HEK293 (cell line): ENCODE data around the gene CHRNA9.
A peak's percentile ranks its signal among the peaks of the same experiment; 100 is the strongest.

Experiments used
- CTCF ChIA-PET: fragments of 350-600 bp; formaldehyde crosslinking; extraction: SDS; loops from one replicate; lab custom pipeline; 2021; ENCODE audit warnings: antibody characterized with exemption; lab: Yijun Ruan, JAX
- POLR2A ChIA-PET: fragments of 300-600 bp; formaldehyde crosslinking; extraction: SDS; loops from one replicate; lab custom pipeline; 2020; ENCODE audit warnings: antibody characterized with exemption, inconsistent platforms; lab: Yijun Ruan, JAX
- H3K27ac ChIP-seq: fragments of 200-500 bp; sonication (Bioruptor generic); 2 replicates; pipeline ENCODE4 v1.5.1; 2014; ENCODE audit warnings: low read depth, low read length, control low read depth, inconsistent platforms; ENCODE audit errors: extremely low read depth
- H3K36me3 ChIP-seq, 2 experiments: fragments of 200-500 bp in 1 of 2; sonication (Bioruptor generic) in 1 of 2; 1 replicate in 1 of 2; 2 replicates in 1 of 2; pipeline ENCODE4 v1.5.1; 2014 to 2017; ENCODE audit warnings: inconsistent platforms in 2 of 2, low read length in 2 of 2; ENCODE audit not compliant: control insufficient read depth in 2 of 2, insufficient read depth in 1 of 2
- H3K4me1 ChIP-seq: fragments of 200-500 bp; sonication (Bioruptor generic); 2 replicates; pipeline ENCODE4 v1.5.1; 2014; ENCODE audit warnings: mild to moderate bottlenecking, low read length, inconsistent platforms; ENCODE audit not compliant: control insufficient read depth, insufficient read depth
- H3K4me3 ChIP-seq: 2 replicates; pipeline ENCODE4 v1.5.1; 2011; ENCODE audit warnings: low read depth, mild to moderate bottlenecking, control low read depth, low read length, moderate library complexity
- H3K9me3 ChIP-seq: fragments of 200-500 bp; sonication (Bioruptor generic); 2 replicates; pipeline ENCODE4 v1.5.1; 2014; ENCODE audit warnings: low read depth, low read length, inconsistent platforms; ENCODE audit not compliant: control insufficient read depth, insufficient read depth
- KLF8 ChIP-seq: fragments of 450-650 bp; formaldehyde crosslinking; IDR thresholded peaks from 2 replicates; pipeline ENCODE4 v1.5.1; 2016; ENCODE audit warnings: missing biosample characterization, missing genetic modification characterization
- ZBTB10 ChIP-seq: fragments of 450-650 bp; formaldehyde crosslinking; IDR thresholded peaks from 2 replicates; pipeline ENCODE4 v1.5.1; 2016; ENCODE audit warnings: missing biosample characterization, missing genetic modification characterization
- ZBTB7A ChIP-seq: fragments of 450-650 bp; formaldehyde crosslinking; IDR thresholded peaks from 2 replicates; pipeline ENCODE4 v1.5.1; 2016; ENCODE audit warnings: low read depth, missing biosample characterization, missing genetic modification characterization
- ZNF175 ChIP-seq: fragments of 450-650 bp; formaldehyde crosslinking; IDR thresholded peaks from 2 replicates; pipeline ENCODE4 v1.5.1; 2016; ENCODE audit warnings: missing biosample characterization, missing genetic modification characterization
- ZNF274 ChIP-seq, 2 experiments: fragments of 200-500 bp in 1 of 2; fragments of 450-650 bp in 1 of 2; sonication (Bioruptor generic) in 1 of 2; formaldehyde crosslinking in 1 of 2; IDR thresholded peaks; 2 replicates each; pipeline versions ENCODE4 v1.5.1 to v1.6.1; 2014 to 2016; ENCODE audit warnings: borderline replicate concordance in 1 of 2, inconsistent platforms in 1 of 2, low read length in 1 of 2, missing biosample characterization in 1 of 2, missing genetic modification characterization in 1 of 2
- ZNF292 ChIP-seq: fragments of 450-650 bp; formaldehyde crosslinking; IDR thresholded peaks from 2 replicates; pipeline ENCODE4 v1.5.1; 2016; ENCODE audit warnings: low read depth, missing biosample characterization, missing genetic modification characterization, borderline replicate concordance
- ZNF404 ChIP-seq: fragments of 450-650 bp; formaldehyde crosslinking; IDR thresholded peaks from 2 replicates; pipeline ENCODE4 v1.5.1; 2017; ENCODE audit warnings: missing biosample characterization, missing genetic modification characterization
- ZNF529 ChIP-seq: fragments of 450-650 bp; formaldehyde crosslinking; IDR thresholded peaks from 2 replicates; pipeline ENCODE4 v1.5.1; 2017; ENCODE audit warnings: missing genetic modification characterization, missing biosample characterization; ENCODE audit not compliant: insufficient replicate concordance
- ZNF600 ChIP-seq: fragments of 450-650 bp; formaldehyde crosslinking; IDR thresholded peaks from 2 replicates; pipeline ENCODE4 v1.5.1; 2016; ENCODE audit warnings: missing biosample characterization, missing genetic modification characterization
- ZNF660 ChIP-seq: fragments of 450-650 bp; IDR thresholded peaks from 2 replicates; pipeline ENCODE4 v1.5.1; 2018; ENCODE audit warnings: missing biosample characterization, mild to moderate bottlenecking, missing genetic modification characterization
- ZNF837 ChIP-seq: fragments of 450-650 bp; formaldehyde crosslinking; IDR thresholded peaks from 2 replicates; pipeline ENCODE4 v1.5.1; 2016; ENCODE audit warnings: missing biosample characterization, missing genetic modification characterization
- TF ChIP-seq, protein P1 (sequence below): fragments of 450-650 bp; formaldehyde crosslinking; conservative IDR thresholded peaks from 2 replicates; pipeline ENCODE4 v1.5.1; 2016; ENCODE audit warnings: low read depth, missing biosample characterization, missing genetic modification characterization
- TF ChIP-seq, protein P2 (sequence below): fragments of 450-650 bp; formaldehyde crosslinking; IDR thresholded peaks from 2 replicates; pipeline ENCODE4 v1.5.1; 2016; ENCODE audit warnings: missing biosample characterization, missing genetic modification characterization

Gene CHRNA9

GRCh38 chr4:40340030-40340429 lies 4.9 kb downstream of the CHRNA9 start (continued):
- TF ChIP-seq, protein P1, sequence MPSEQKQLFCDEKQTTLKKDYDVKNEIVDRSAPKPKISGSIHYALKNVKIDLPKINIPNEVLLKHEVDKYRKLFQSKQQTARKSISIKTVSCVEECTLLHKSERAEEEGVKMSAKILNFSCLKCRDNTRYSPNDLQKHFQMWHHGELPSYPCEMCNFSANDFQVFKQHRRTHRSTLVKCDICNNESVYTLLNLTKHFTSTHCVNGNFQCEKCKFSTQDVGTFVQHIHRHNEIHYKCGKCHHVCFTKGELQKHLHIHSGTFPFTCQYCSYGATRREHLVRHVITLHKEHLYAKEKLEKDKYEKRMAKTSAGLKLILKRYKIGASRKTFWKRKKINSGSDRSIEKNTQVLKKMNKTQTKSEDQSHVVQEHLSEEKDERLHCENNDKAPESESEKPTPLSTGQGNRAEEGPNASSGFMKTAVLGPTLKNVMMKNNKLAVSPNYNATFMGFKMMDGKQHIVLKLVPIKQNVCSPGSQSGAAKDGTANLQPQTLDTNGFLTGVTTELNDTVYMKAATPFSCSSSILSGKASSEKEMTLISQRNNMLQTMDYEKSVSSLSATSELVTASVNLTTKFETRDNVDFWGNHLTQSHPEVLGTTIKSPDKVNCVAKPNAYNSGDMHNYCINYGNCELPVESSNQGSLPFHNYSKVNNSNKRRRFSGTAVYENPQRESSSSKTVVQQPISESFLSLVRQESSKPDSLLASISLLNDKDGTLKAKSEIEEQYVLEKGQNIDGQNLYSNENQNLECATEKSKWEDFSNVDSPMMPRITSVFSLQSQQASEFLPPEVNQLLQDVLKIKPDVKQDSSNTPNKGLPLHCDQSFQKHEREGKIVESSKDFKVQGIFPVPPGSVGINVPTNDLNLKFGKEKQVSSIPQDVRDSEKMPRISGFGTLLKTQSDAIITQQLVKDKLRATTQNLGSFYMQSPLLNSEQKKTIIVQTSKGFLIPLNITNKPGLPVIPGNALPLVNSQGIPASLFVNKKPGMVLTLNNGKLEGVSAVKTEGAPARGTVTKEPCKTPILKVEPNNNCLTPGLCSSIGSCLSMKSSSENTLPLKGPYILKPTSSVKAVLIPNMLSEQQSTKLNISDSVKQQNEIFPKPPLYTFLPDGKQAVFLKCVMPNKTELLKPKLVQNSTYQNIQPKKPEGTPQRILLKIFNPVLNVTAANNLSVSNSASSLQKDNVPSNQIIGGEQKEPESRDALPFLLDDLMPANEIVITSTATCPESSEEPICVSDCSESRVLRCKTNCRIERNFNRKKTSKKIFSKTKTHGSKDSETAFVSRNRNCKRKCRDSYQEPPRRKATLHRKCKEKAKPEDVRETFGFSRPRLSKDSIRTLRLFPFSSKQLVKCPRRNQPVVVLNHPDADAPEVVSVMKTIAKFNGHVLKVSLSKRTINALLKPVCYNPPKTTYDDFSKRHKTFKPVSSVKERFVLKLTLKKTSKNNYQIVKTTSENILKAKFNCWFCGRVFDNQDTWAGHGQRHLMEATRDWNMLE = no peak
- TF ChIP-seq ZNF600 (tag by site-specific recombination) (no peak), ZNF274 (IDR thresholded peaks at IDR 0.05; ENCODE audit: low read length) (no peak), ZNF274 (tag by site-specific recombination; IDR thresholded peaks at IDR 0.05; ENCODE audit: borderline replicate concordance) (no peak), KLF8 (no peak)
- TF ChIP-seq, protein P2, sequence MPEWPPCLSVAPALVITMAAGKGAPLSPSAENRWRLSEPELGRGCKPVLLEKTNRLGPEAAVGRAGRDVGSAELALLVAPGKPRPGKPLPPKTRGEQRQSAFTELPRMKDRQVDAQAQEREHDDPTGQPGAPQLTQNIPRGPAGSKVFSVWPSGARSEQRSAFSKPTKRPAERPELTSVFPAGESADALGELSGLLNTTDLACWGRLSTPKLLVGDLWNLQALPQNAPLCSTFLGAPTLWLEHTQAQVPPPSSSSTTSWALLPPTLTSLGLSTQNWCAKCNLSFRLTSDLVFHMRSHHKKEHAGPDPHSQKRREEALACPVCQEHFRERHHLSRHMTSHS (tag by site-specific recombination) = no peak

GRCh38 chr4:40347472-40347871 lies 12.3 kb downstream of the CHRNA9 start:
- Histone ChIP-seq H3K9me3 (no peaks in the 10 kb centered on the region), H3K36me3 (no peaks in the 10 kb centered on the region), H3K4me1 (no peaks in the 10 kb centered on the region), H3K27ac (no peak overlapping the region), H3K4me3 (no peak overlapping the region)
- POLR2A ChIA-PET = no interaction called here
- TF ChIP-seq ZNF529 (tag by site-specific recombination) = peak; percentile 98
- no peak for TF ChIP-seq ZBTB10 (tag by site-specific recombination)
- CTCF ChIA-PET = no interaction called here

GRCh38 chr4:40348000-40348399 lies 12.9 kb downstream of the CHRNA9 start:
- CTCF ChIA-PET = no interaction called here
- Histone ChIP-seq H3K9me3 (no peaks in the 10 kb centered on the region), H3K36me3 (no peaks in the 10 kb centered on the region), H3K4me1 (no peaks in the 10 kb centered on the region), H3K27ac (no peak overlapping the region), H3K4me3 (no peak overlapping the region)
- TF ChIP-seq ZBTB7A (tag by site-specific recombination) = no peak
- no peak for TF ChIP-seq ZNF660 (tag by site-specific recombination)
- TF ChIP-seq ZNF175 = no peak
- no peak for TF ChIP-seq ZNF404
- TF ChIP-seq ZNF292 = no peak
- TF ChIP-seq ZNF837 = no peak
- POLR2A ChIA-PET = no interaction called here
